Body of pancreas (tissue), 4 donors: Measurements from ENCODE around the gene GOLPH3L.
"Not testable (repeated sequence)": the region's sequence is repeated elsewhere in the genome, so short reads cannot be mapped to it uniquely, and the experiment has no call there.

Experiments
- POLR2A ChIP-seq, 3 donors: fragments of 450-650 bp; IDR thresholded peaks; one replicate each; pipeline ENCODE4 v1.6.1; 2016; ENCODE audit warnings: antibody characterized with exemption in 3 of 3, mild to moderate bottlenecking in 2 of 3
- TF ChIP-seq, protein P1 (sequence below), 7 experiments: fragments of 450-650 bp in 4 of 7; fragments of 200-600 bp in 3 of 7; sonication (generic) in 3 of 7; IDR thresholded peaks; one replicate each; pipeline ENCODE4 v1.5.1; 2016 to 2019; ENCODE audit warnings: antibody characterized with exemption in 7 of 7

DNA sequence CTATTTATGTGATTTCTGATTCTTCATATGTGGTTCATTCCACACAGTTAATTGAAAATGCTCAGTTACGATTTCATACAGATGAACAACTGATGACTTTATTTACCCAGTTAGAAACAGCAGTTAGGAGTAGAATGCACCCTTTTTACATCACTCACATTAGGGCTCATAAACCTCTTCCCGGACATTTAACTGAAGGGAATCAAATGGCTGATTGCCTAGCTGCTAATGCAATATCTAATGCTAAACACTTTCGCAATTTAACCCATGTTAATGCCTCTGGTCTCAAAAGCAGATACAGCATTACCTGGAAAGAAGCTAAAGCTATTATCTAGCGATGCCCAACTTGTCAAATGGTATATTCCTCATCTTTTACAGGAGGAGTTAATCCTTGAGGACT, 39.9 kb downstream of the GOLPH3L start:
- TF ChIP-seq, protein P1, sequence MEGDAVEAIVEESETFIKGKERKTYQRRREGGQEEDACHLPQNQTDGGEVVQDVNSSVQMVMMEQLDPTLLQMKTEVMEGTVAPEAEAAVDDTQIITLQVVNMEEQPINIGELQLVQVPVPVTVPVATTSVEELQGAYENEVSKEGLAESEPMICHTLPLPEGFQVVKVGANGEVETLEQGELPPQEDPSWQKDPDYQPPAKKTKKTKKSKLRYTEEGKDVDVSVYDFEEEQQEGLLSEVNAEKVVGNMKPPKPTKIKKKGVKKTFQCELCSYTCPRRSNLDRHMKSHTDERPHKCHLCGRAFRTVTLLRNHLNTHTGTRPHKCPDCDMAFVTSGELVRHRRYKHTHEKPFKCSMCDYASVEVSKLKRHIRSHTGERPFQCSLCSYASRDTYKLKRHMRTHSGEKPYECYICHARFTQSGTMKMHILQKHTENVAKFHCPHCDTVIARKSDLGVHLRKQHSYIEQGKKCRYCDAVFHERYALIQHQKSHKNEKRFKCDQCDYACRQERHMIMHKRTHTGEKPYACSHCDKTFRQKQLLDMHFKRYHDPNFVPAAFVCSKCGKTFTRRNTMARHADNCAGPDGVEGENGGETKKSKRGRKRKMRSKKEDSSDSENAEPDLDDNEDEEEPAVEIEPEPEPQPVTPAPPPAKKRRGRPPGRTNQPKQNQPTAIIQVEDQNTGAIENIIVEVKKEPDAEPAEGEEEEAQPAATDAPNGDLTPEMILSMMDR (IDR thresholded peaks at IDR 0.05): not testable (repeated sequence)
- TF ChIP-seq POLR2A (IDR thresholded peaks at IDR 0.05): not testable (repeated sequence)
